COLO668 (cell line): ENCODE data around the gene PARD3.
"Not testable (repeated sequence)": the region's sequence is repeated elsewhere in the genome, so short reads cannot be mapped to it uniquely, and the experiment has no call there.

Experiments
- DNase-seq: peaks from one replicate; lab custom pipeline; 2025; ENCODE audit not compliant: unreplicated experiment; lab: John Stamatoyannopoulos, UW

Gene PARD3

GRCh38 chr10:34359435-34359813 is 455.7 kb downstream of the PARD3 start:
- DNase-seq = no peak

- no peak for DNase-seq
Observed at GRCh38 chr10:34358729-34359434, 456.2 kb downstream of the PARD3 start.

DNA sequence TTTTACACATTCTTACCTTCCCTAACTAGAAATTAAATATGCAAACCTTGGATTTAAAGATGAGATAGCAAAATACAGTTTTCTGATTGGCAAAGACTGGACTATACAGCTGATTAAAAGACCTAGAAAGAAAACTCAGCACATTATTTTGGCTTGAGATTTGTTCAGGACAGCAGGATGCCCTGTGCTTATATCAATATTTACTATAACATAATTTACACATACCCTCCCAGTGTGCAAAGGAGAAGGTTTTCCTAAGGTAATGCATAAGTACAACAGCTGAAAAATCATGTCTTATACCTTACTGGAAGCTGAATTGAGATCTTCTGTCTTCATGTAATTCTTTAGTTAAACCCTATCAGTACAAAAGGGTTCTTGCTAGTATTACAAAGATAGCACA is 458.6 kb downstream of the PARD3 start:
- no peak for DNase-seq

- DNase-seq = not testable (repeated sequence)
Observed at GRCh38 chr10:34353530-34353929, 461.6 kb downstream of the PARD3 start.

GRCh38 chr10:34352599-34353204 is 462.4 kb downstream of the PARD3 start:
- not testable (repeated sequence) for DNase-seq

DNA sequence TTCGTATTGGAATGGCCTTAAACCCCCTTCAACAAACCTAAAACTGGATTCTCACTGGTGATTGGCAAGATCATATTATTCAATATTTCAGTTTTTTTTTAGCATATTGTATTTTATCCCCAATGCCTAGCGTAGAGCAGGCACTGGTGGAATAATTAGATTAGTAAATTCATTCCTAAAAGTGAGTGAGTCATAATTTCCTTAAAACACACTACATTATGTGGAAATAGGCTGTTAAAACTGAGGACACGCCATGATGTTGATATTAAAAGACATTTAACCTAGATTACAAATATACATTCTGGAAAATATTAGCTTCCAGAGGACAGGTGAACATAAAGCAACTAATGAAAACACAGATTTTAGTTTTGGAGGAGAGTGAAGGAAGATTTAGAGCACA is 463.9 kb downstream of the PARD3 start:
- DNase-seq = no peak

DNA sequence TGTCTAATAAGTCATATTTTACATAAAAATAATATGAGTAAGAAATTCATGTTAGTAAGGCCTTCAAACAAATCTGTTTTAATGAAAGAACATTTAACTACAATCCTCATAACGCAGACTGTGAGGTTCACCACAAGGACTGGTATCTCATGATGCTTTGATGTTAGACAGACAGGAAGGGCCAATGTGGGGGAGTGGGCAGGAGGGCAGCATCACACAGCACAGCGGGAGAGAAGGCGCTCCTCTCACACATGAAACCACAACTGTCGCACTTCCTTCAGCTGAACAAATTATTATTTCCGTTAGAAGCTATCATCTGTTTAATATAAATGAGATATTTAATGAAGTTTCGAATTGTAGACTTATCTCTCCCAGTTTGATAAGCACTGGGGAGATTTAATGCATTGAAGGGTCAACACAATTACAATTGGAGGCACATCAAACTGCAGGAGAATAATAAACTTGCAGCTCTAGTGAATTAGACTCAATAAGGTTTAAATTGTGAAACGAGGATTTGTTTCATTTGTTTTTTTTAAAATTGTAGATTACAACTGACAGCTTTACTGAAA is 466.1 kb downstream of the PARD3 start:
- DNase-seq = no peak

DNA sequence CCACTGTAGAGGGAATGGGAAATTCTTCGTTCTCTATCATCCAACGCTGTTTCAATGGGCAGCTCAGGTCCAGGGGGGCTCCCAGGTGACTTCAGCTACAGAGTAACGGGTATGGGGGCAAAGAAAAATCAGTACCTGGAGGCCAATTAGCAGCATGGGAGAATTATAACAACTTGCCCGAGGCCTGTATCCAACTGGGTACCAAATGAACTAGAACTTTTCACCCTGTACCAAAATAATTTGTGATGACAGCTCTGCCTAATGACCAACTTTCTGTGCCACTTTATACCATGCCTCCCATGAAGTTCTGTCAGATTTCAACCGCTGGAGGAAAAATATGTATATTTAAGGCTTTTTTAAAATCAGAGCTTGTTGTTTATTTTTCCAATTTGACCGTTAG is 467.1 kb downstream of the PARD3 start:
- DNase-seq = no peak

GRCh38 chr10:34347131-34347530 is 468.0 kb downstream of the PARD3 start:
- DNase-seq = no peak

GRCh38 chr10:34346516-34347100 is 468.5 kb downstream of the PARD3 start:
- no peak for DNase-seq

DNA sequence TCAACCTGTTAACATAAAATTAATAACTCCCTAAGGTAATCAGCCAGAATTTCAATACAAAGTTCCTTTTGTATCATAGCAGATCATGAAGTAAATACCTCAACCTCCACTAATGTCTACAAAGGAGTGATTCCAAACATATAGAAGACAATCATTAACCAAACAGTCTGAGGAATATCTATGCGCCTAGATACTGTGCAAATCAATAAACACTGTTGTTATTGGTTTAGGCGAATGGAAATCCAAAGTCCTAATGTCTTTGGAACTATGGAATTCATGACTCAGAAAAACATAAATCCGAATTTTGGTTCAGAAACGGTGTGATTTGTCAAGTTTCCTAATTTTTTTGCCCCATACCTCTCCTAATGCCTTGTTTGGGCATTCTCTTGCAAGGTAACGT is 469.7 kb downstream of the PARD3 start:
- no peak for DNase-seq

- no peak for DNase-seq
Observed at GRCh38 chr10:34343764-34344163, 471.3 kb downstream of the PARD3 start.

DNA sequence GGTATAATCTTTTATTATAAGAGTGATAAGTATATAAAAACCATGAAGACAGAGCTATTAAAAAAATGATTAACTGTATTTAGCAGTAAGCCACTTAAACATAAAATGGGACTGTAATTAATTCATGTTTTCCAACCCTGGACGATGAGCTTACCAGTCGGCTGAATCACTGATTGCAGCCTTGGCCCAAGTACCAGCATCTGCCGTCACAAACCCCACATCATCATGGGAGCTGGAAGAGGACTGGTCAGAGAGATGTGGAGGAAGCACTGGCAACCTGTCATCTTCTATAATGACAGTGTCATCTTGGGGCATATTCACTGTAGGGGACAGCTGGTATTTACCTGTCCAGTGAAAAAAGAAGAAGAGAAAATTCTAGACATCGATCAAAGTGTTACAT is 473.6 kb downstream of the PARD3 start:
- no peak for DNase-seq

DNA sequence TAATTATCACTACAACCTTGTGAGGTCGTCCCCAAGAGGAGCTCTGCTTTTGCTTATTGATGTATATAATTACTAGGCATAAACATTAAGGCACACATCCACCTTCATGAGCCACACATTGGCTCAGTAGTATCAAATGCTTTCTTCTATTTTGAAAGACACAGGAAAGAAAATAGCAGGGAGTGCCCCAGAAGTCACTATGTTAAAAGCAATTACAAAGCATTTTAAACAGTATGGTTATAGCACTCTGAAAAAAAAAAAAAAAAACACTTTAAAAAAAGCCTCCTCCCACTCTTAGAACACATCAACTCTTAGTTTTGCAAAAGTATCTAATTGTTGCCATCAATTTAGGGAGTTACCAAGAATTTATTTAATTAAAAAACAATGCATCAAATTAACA is 474.2 kb downstream of the PARD3 start:
- no peak for DNase-seq

DNA sequence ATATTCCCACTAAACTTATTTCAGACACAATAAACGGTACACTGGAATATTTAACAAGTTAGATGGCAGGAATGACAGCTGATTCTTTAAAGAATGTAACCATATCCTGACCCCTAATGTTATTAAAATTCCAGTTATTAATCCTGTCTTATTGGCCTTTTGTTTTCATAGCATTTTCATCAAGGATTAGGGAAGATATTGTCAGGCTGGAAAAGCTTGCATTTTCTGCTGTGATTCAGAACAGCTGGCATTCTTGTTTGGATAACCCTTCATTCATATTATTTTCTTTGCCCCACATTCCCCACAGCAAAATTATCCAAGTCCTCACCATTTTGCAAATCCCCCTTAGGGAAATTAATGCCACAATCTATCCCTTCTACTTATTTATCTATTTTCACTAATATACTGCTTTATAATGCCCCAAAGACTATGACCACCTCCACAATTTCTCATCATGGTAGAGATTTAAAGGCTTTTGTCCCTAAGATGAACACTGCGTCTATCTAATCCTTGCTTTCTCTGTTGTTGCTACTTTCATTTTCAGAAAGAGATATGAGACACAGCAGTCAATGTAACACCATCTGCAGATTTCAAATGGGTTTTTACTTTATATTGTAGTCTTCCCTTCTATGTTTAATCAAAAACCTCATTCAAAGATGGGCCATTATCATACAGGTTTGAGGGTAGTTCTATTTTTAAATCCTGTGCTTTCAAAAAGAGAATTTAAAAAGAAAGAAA is 475.1 kb downstream of the PARD3 start:
- DNase-seq = no peak

DNA sequence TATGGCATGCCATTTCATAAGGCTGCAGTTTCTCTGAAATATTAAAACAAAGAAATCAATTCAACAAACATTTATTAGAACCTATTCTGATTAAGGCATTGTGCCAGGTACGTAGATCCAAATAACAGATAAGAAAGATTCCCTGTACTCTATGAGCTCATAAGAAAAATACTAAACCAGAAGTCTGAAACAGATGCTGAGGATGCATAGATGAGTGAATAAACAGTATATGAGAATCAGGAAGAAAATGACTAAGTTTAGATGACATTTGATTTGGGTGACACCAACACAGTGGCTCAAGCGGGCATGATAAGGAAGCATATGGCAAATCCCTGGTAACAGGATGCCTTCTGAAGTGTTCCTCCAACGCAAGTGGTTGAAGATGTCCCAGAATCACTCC is 477.2 kb downstream of the PARD3 start:
- DNase-seq = no peak

DNA sequence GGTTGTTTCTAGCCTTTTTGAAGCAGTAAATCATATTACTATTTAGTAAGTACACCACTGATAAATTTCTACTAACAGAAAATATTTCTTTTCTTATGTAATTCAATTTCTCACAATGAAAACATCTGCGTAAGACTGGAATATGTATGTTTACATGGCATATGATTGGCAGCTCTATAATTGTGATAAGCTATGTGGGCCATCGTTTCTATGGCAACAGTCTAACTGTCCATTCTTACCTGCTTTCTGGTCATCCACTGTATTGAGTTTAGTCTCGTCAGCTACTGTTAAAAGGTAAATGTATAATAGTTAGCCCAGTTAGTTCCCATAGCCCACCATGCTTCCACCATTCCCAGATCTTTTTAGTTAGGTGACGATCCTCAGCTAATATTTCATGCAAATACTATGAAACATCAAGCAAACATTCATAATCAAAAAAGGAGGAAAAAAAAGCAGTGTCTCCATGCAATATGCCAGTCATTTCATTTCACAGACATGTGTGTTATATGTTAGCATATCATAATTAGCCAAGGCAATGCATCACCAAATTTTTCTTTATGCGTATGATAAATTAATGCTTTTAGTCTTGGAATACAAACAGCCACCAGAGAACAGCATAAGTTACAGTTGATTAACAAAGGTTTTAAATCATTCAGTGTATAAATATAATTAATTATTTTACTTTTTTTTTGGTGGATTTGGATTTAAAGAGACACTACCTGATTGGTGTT is 479.0 kb downstream of the PARD3 start:
- no peak for DNase-seq

GRCh38 chr10:34334908-34335307 is 480.2 kb downstream of the PARD3 start:
- DNase-seq = no peak

DNA sequence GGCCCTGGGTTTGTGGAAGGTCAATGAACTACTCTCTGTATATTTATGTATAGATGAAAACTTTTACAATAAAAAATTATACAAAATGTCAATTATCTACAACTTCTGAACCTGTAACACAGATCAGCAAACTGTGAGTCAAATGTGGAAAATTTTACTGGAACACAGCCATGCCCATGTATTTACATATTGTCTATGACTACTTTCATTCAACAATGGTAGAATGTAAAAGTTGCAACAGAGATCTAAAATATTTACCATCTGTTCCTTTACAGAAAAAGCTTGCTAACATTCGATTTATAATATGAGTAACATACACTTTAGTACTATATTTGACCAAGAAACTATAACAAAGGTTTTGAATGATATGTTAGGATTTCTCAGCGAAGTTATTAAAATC is 481.6 kb downstream of the PARD3 start:
- no peak for DNase-seq

DNA sequence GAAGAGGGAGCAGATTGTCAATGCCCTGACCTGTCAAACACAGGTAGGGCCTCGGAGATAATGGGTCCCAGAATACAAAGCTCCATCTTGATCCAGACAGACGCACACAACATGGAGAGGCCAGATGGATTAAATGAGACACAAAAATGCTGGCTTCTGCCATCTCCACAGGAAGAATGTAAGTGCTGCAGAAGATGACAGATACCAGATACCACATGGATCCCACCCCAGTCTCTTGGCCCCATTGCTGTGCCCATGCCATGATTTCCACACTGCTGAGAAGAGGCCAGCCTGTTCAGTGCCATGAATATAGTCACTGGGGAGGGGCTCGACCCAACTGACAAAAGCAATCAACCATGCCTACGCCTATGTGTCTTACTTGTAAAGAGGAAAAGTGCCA is 487.9 kb downstream of the PARD3 start:
- no peak for DNase-seq

DNA sequence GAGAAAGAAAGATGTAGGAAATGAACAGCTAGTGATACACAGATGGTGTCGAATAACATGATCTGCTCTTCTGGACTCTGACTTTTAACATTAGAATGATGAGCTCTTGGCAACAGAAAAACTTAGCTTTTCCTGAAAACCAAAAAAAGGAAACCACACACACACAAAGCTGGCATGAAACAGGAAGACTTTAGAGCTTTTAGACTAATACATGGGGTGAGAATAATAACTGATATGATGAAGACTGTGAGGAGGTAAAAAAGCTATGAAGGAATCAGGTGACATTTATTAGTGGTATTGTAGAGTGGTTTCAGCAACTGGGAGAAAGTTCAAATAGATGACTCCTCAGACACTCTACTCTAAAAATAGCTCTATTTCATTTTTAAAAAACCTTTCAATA is 491.9 kb downstream of the PARD3 start:
- DNase-seq = no peak
